ENCODE results near the gene ZNF613. TPM values are rescaled to one million over a fixed set of nuclear protein-coding genes. Genes with fewer than 3 reads are reported as not detected.

ZNF613 gene
- total and polyA plus RNA-seq, 12 donors, result 2.4 to 7.1 (median 5.1) TPM

GRCh38 chr19:51915324-51915867 is 11.9 kb upstream of the ZNF613 start:
- Histone ChIP-seq H3K27me3 (peaks cover 0 to 2% (median 0%) of the 10 kb centered on the region in 7 donors), H3K4me3 (no peak overlapping the region), H3K4me1 (no peaks in the 10 kb centered on the region), H3K9me3 (peaks cover 0 to 100% (median 55%) of the 10 kb centered on the region in 11 donors), H3K36me3 (no peaks in the 10 kb centered on the region), H3K27ac (no peak overlapping the region)
- intact Hi-C loops (cut with DNase I), result no loop called here
- ATAC-seq (no peak), DNase-seq (no peak)
- TF ChIP-seq, protein P1, sequence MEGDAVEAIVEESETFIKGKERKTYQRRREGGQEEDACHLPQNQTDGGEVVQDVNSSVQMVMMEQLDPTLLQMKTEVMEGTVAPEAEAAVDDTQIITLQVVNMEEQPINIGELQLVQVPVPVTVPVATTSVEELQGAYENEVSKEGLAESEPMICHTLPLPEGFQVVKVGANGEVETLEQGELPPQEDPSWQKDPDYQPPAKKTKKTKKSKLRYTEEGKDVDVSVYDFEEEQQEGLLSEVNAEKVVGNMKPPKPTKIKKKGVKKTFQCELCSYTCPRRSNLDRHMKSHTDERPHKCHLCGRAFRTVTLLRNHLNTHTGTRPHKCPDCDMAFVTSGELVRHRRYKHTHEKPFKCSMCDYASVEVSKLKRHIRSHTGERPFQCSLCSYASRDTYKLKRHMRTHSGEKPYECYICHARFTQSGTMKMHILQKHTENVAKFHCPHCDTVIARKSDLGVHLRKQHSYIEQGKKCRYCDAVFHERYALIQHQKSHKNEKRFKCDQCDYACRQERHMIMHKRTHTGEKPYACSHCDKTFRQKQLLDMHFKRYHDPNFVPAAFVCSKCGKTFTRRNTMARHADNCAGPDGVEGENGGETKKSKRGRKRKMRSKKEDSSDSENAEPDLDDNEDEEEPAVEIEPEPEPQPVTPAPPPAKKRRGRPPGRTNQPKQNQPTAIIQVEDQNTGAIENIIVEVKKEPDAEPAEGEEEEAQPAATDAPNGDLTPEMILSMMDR (IDR thresholded peaks at IDR 0.05), result no peak
- 73 to 76% methylated on average over 5 of the region's 5 CpGs for WGBS, 2 donors

GRCh38 chr19:51916167-51916566 is 11.1 kb upstream of the ZNF613 start:
- peaks cover 0 to 100% (median 63%) of the 10 kb centered on the region in 11 donors for H3K9me3 ChIP-seq

GRCh38 chr19:51919606-51920005 is 7.7 kb upstream of the ZNF613 start:
- H3K4me3 ChIP-seq, result no peak overlapping the region
- intact Hi-C loops (cut with DNase I), result no loop called here
- no peaks in the 10 kb centered on the region for H3K36me3 ChIP-seq
- H3K27ac ChIP-seq, result no peak overlapping the region
- WGBS, 2 donors, result 82 to 91% methylated on average over 3 of the region's 3 CpGs
- TF ChIP-seq, protein P1 (IDR thresholded peaks at IDR 0.05), result no peak
- H3K4me1 ChIP-seq, result no peaks in the 10 kb centered on the region
- no peaks in the 10 kb centered on the region for H3K27me3 ChIP-seq
- DNase-seq (no peak), ATAC-seq (no peak)
- peaks cover 0 to 100% (median 72%) of the 10 kb centered on the region in 11 donors for H3K9me3 ChIP-seq

More at GRCh38 chr19:51916167-51916566, 11.1 kb upstream of the ZNF613 start:
- Histone ChIP-seq H3K27me3 (no peaks in the 10 kb centered on the region), H3K27ac (no peak overlapping the region), H3K36me3 (no peaks in the 10 kb centered on the region), H3K4me1 (no peaks in the 10 kb centered on the region), H3K4me3 (no peak overlapping the region)
- TF ChIP-seq, protein P1 (IDR thresholded peaks at IDR 0.05), result no peak
- intact Hi-C loops (cut with DNase I), result no loop called here
- ATAC-seq (no peak), DNase-seq (no peak)
- WGBS, 2 donors, result 79 to 88% methylated on average over 1 of the region's 1 CpG

DNA sequence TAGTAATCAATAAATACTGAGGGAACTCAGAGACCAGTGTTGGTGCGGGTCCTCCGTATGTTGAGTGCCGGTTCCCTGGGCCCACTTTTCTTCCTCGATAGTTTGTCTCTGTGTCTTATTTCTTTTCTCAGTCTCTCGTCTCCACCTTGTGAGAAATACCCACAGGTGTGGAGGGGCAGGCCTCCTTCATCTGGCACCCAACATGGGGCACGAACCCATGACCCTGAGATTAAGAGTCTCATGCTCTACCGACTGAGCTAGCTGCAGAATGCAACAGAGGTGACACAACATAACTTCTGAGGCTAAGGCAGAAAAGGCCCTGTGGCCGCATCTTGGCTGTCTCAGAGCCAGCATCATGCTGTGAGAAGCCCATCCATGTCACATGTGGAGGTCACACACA is 5.3 kb upstream of the ZNF613 start:
- peaks cover 0 to 94% (median 49%) of the 10 kb centered on the region in 11 donors for H3K9me3 ChIP-seq
- H3K36me3 ChIP-seq, result no peaks in the 10 kb centered on the region
- no peak for ATAC-seq
- no peak overlapping the region for H3K27ac ChIP-seq
- no peaks in the 10 kb centered on the region for H3K27me3 ChIP-seq
- intact Hi-C loops (cut with DNase I), result no loop called here
- no peak overlapping the region for H3K4me3 ChIP-seq
- DNase-seq, result no peak
- TF ChIP-seq, protein P1 (IDR thresholded peaks at IDR 0.05), result no peak
- H3K4me1 ChIP-seq, result peaks cover 0 to 5% (median 0%) of the 10 kb centered on the region in 9 donors
- 91 to 93% methylated on average over 8 of the region's 8 CpGs for WGBS, 2 donors

All from heart right ventricle (tissue), 16 donors.